GM12892 (cell line): ENCODE measurements around the gene ADARB2.
A peak's percentile ranks its signal among the peaks of the same experiment; 100 is the strongest.

ENCODE experiments used
- DNase-seq: peaks from one replicate; pipeline ENCODE4 v3.0.0; 2011; ENCODE audit not compliant: insufficient read length
- FAIRE-seq: peaks from 2 replicates; lab custom pipeline; 2011; peaks lifted over from hg19 to GRCh38; lab: Jason Lieb, UNC
- POLR2A ChIP-seq: IDR thresholded peaks from 2 replicates; pipeline ENCODE4 v1.6.1; 2011; ENCODE audit warnings: low read depth, low read length, control low read depth
- POLR2AphosphoS5 ChIP-seq: IDR thresholded peaks from 2 replicates; pipeline ENCODE4 v1.6.1; 2011; ENCODE audit warnings: low read depth, low read length, control low read depth
- TAF1 ChIP-seq: IDR thresholded peaks from 2 replicates; pipeline ENCODE4 v1.6.1; 2011; ENCODE audit warnings: low read depth, mild to moderate bottlenecking, control low read depth, low read length, borderline replicate concordance

The ADARB2 gene

DNA sequence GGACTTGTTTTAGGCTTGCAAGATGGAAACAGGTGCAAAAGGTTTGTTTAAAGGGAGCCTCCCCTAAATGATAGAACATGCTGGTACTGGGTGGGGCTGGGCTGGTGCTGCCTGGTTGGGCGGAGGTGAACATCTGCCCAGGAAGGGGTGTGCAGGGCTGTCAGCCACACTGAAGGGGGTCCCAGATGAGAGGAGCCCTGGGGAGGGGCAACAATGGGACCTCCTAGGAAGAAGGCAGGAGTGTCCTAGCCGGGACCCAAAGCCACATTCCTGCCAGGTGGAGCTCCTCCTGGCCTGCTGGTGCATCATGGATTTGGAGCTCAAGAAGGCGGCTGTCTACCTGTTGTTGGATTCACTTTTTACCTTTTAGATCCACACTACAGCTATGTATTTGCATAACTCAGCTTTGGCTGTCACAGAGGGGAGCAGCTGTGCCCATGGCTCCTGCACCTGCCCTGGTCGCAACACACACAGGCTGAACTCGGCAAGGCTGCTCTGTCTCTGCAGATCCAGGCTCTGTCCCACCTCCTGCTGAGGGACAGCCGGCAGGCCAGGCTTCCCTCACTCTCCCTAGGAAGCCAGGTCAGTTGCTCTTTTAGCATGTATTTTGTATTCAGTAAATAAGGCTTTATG is 59.9 kb downstream of the ADARB2 start:
- TF ChIP-seq POLR2AphosphoS5: no peak
- no peak for TF ChIP-seq POLR2A
- no peak for DNase-seq
- no peak for FAIRE-seq

DNA sequence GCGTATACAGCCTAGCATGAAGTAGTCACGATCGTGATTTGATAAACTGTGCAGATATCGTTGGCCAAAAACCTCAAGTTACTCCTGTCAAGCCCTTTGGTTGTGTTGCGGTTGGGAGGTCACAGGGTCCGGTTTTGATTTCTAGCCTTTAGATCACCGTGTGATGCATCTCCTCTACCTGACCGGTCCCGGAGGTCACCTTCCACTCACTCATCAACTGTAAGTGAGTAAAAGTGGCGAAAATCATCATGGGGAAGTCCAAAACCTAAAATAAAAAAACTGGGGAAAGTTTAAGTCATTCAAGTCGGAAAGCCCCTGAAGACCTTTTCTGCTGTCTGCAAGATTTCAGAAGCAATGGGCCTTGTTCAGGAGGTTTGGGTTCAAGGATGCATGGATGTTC is 62.8 kb downstream of the ADARB2 start:
- TF ChIP-seq POLR2AphosphoS5: no peak
- TF ChIP-seq POLR2A: no peak
- no peak for TF ChIP-seq TAF1
- FAIRE-seq (peak; percentile 56), DNase-seq (no peak)

DNA sequence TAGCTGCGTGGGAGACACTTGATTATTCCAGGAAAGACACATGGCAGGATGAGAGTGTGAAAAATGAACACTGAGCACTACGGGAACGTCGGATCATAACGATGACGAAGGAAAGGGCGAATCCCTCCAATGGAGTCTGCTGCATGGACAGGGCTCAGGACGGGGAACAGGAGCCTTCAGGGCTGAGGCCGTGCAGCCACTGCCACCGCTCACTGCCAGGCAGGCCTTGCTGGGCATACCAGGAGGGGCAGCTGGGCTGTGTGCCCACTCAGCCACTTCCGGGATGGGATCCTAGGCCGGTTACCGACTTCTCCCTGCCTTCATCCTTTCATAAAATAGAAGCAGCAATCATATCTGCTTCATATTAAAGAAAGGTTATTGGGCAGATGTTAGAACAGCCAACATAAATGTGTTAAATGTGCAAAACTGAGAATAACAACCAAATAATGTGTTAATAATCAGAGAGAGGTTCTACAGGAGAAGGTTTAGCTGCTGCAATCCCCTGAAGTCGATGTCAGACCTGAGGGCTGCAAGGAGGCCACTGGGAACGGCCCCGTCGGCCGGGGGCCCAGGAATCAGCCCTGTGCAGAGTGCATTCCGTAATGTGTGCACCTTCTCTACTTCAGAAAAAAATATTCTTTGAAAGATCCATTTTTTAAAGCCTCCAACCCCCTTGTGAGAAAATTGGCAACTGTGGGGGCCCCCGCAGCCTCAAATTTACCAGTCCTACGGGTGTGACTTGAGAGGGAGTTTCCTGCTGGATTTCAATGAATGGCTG is 63.6 kb downstream of the ADARB2 start:
- FAIRE-seq (no peak), DNase-seq (no peak)
- no peak for TF ChIP-seq POLR2AphosphoS5

DNA sequence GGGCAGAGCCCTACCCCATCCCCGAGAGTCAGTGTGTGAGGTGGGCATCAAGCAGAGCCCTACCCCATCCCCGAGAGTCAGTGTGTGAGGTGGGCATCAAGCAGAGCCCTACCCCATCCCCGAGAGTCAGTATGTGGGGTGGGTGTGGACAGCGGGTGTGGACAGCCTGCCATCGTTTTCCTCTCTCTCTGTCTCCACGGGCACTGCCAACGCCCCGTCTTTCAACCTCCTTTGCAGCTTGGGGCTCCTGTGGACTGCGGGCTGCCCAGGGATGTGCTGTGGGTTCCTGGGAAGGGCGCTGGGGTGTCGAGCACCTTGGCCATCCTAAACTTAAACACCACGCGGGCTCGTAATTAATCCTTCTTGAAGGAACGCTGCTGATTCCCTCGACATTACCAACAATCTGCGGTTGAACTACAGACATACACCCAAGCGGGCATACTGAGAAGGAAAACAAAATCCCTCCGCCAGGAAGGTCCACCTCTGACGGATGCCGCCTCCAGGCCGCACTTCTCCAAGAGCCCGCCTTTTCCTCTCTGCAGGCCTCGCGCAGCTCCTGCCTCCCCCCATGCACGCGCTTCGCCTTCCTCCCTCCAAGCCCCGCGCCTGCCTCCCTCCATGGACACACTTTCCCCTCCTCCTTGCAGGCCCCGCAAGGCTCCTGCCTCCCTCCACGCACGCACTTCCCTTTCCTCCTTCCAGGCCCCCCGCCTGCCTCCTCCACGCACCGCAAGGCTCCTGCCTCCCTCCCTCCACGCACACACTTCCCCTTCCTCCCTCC is 65.1 kb downstream of the ADARB2 start:
- FAIRE-seq (no peak), DNase-seq (no peak)
- TF ChIP-seq POLR2A (no peak), POLR2AphosphoS5 (no peak), TAF1 (no peak)

DNA sequence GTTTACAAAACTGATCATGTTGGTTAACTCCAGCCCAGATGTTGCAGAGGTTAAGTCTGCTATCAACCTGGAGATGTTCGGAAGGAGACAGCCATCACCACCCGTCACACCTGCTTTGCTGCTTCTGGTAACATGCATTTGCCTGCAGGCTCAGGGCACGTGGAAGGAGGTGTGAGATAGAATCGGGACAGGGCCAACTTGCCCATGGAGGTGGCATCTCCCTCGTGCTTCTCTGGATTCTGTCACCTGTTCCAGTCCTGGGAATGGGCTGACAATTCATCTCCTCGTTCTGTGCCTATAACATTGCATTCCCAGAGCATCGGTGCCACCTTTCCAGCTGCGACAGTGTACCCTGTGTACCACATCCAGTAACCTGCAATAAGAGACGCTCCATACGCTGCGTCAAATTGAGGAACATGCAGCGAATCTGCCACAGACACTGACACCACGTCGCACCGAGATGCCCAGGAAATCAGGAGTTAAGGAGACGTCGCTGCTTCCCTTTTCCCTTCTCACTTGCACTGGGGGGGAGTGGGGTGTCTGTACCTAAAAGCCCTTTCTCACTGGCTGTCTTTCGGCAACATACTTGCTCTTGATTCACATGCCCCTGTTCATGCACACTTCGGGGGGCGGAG is 65.8 kb downstream of the ADARB2 start:
- no peak for TF ChIP-seq POLR2AphosphoS5
- no peak for TF ChIP-seq POLR2A
- no peak for TF ChIP-seq TAF1
- DNase-seq: no peak
- FAIRE-seq: no peak

DNA sequence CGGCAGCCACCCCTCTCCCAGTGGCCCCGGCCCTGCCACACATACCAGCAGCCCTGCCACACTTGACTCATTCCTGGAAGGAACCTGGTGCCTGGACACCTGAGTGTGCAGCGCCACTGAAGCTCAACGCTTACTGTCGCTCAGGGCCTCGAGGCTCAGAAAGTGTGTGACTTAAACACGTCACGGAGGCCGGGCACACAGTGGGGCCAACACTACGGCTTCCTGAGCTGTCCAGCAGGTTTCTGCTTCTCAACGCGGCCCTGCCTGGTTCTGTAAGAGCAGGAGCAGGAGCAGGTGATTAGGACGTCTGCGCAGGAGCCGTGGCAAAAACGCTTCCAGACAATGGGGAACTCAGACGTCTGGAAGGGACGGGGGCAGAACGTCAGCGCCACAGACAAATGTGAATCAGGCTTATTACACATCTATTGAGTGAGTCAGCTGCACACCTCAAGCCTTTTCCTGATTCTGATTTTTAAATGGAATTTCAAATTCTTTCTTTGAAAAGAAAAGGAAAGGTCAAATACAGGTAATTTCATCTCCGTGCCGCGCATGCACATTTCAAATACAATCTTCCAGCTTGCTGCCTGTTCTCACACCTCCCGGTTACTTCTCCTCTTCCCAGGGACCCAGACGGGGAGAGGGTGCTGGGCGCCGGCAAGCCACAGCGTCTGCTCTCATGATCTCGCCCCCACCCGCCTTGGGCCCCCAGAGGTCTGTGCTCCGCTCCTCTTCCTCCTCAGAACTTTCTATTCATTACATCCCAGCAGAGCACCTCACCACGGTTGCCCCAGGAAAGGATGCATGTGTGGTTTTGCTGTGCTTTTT is 66.6 kb downstream of the ADARB2 start:
- FAIRE-seq (no peak), DNase-seq (no peak)
- no peak for TF ChIP-seq POLR2AphosphoS5
- TF ChIP-seq POLR2A: no peak
- TF ChIP-seq TAF1: no peak

DNA sequence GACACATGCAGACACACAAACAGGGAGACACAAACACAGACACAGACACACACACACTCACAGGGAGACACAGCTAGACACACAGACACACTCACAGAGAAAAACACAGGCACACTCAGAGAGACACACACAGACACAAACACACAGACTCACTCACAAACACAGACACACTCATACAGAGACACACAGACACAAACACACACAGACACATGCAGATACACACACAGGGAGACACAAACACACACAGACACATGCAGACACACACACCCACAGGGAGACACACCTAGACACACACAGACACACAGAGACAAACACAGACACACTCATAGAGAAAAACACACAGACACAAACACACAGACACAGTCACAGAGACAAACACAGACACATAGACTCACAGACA is 67.9 kb downstream of the ADARB2 start:
- no peak for DNase-seq
- TF ChIP-seq POLR2A (no peak), POLR2AphosphoS5 (no peak; the same call in 1 of the 2 replicates), TAF1 (no peak)
- FAIRE-seq: peak; percentile 74

DNA sequence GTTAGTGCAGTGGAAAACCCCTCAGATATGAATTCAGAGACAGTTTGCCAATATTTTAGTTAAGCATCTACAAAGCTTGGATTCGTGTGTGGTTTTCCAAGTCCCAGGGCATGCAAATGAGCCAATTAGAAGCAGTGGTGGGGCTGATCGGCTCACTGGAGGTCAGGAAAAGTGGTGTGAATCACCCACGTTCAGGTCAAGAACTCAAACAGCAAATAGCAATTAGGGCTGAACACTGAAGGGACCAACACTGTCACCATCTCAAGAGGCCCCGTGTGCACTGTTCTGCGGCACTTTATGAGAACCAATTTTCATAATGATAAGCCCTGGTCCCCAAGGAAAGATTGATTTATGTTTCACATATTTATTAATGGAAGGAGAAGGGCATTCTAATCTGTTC is 68.9 kb downstream of the ADARB2 start:
- no peak for TF ChIP-seq POLR2A
- no peak for TF ChIP-seq POLR2AphosphoS5
- no peak for TF ChIP-seq TAF1
- DNase-seq: no peak
- peak; percentile 67 for FAIRE-seq

DNA sequence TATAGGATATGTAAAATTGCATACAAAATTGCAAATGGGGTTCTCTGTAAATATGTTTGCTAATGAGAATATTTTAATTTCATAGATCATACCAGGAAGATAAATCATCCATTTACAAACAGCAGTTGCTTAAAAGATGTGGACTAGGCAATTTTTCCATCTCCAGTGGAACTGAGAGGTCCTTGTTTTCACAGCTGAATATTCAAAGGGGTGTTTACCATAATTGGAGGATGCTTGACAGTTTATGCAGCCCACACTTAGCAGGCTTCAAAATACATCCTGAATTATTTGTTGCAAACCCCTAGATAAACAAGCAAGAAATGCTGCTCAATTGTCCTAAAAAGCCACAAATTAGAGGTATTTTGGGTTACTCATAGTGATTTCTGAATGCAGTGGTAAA is 69.9 kb downstream of the ADARB2 start:
- no peak for FAIRE-seq
- DNase-seq: no peak
- TF ChIP-seq POLR2A (no peak), POLR2AphosphoS5 (no peak), TAF1 (no peak)

DNA sequence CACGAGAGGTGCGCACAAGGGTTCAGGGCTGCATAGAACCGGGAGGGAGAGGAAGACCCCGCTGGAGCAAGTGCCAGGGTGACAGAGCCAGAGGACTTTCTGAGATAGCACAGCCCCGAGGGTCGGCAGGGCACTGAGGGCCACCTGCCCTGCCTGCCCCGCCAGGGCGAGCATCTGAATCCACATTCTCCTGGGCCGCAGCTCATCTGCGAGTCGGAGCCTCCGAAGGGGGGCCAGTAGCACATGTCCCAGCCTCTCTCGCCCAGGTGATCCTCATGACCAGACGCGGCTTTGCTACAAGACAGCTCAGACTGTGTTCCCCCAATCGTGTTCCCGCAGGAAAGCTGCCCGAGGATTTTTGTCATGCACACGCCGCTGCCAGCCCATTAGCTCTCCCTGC is 71.2 kb downstream of the ADARB2 start:
- FAIRE-seq (no peak), DNase-seq (no peak)
- TF ChIP-seq POLR2AphosphoS5: no peak
- no peak for TF ChIP-seq TAF1
- TF ChIP-seq POLR2A: no peak

DNA sequence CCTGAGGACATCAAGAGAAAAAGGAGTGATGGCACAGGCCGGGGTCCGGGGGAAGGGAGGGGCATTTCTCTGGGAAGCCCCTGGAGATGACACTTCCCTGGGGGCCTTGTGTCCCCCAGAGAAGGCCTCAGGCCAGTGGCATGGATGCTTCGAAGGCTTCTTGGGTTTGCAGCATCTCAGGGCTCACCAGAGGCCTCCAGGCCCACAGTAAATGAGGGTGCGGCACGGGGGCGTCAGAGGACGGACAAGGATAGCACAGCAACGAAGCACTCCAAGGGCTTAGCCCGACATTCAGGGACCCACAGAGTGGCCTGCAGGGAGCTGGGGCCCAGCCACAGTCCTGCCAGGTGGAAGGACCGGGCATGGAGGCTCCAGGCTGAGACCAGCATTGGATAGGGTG is 71.6 kb downstream of the ADARB2 start:
- DNase-seq (no peak), FAIRE-seq (no peak)
- TF ChIP-seq POLR2A: no peak
